A549 (cell line): Measurements from ENCODE around the gene SUCLA2. TPM values are rescaled to one million over a fixed set of nuclear protein-coding genes. Genes with fewer than 3 reads are reported as not detected.
A peak's percentile ranks its signal among the peaks of the same experiment; 100 is the strongest.

Experiments
- ATOH8 ChIP-seq: fragments of 250-450 bp; sonication (Bioruptor Pico); IDR thresholded peaks from 2 replicates; pipeline ENCODE4 v1.5.0; 2020; ENCODE audit warnings: low read depth, mild to moderate bottlenecking, moderate library complexity
- BCL3 ChIP-seq: fragments of >200 bp; sonication (Bioruptor Twin); formaldehyde crosslinking; IDR thresholded peaks from 3 replicates; pipeline ENCODE4 v1.6.1; 2016
- CBX2 ChIP-seq: fragments of 200-600 bp; sonication (generic); IDR thresholded peaks from 2 replicates; pipeline ENCODE4 v1.6.1; 2016; ENCODE audit warnings: low read depth, mild to moderate bottlenecking, borderline replicate concordance
- CEBPB ChIP-seq, 2 experiments: fragments of >200 bp in 1 of 2; sonication (Bioruptor Twin) in 1 of 2; formaldehyde crosslinking in 1 of 2; IDR thresholded peaks; 2 replicates each; pipeline ENCODE4 v1.6.1; 2012 to 2016
- CHD2 ChIP-seq: fragments of 150-350 bp; IDR thresholded peaks from 2 replicates; pipeline ENCODE4 v1.6.1; 2014; ENCODE audit warnings: low read length; ENCODE audit not compliant: partially characterized antibody
- CTCF ChIP-seq: fragments of >200 bp; sonication (Bioruptor Twin); formaldehyde crosslinking; IDR thresholded peaks from 3 replicates; pipeline ENCODE4 v1.5.1; 2016
- E2F6 ChIP-seq: IDR thresholded peaks from 2 replicates; pipeline ENCODE4 v1.6.1; 2012; ENCODE audit warnings: low read depth, borderline replicate concordance
- EP300 ChIP-seq, 2 experiments: fragments of >200 bp; sonication (Bioruptor Twin); formaldehyde crosslinking; IDR thresholded peaks; 2 replicates in 1 of 2; 3 replicates in 1 of 2; pipeline ENCODE4 v1.6.1; 2016 to 2017
- ESRRA ChIP-seq: fragments of 150-350 bp; IDR thresholded peaks from 2 replicates; pipeline ENCODE4 v1.6.1; 2014; ENCODE audit warnings: mild to moderate bottlenecking, low read length, borderline replicate concordance
- FOSL2 ChIP-seq, 2 experiments: fragments of 450-650 bp in 1 of 2; fragments of >200 bp in 1 of 2; sonication (Bioruptor Twin) in 1 of 2; formaldehyde crosslinking; IDR thresholded peaks; 2 replicates each; pipeline versions ENCODE4 v1.5.0 to v1.6.1; 2016 to 2020; ENCODE audit warnings: mild to moderate bottlenecking in 1 of 2, moderate library complexity in 1 of 2
- HDAC2 ChIP-seq: fragments of 200-600 bp; sonication (generic); IDR thresholded peaks from 2 replicates; pipeline ENCODE4 v1.6.1; 2016
- HEYL ChIP-seq: fragments of 250-450 bp; sonication (Bioruptor Pico); IDR thresholded peaks from 2 replicates; pipeline ENCODE4 v1.8.0; 2021; ENCODE audit warnings: mild to moderate bottlenecking, moderate library complexity
- HOXB5 ChIP-seq: fragments of 250-450 bp; sonication (Bioruptor Pico); IDR thresholded peaks from 2 replicates; pipeline ENCODE4 v1.5.0; 2020; ENCODE audit warnings: mild to moderate bottlenecking, moderate library complexity
- JUNB ChIP-seq: fragments of >200 bp; sonication (Bioruptor Twin); formaldehyde crosslinking; IDR thresholded peaks from 2 replicates; pipeline ENCODE4 v1.6.1; 2016
- KDM1A ChIP-seq: fragments of 200-600 bp; sonication (generic); IDR thresholded peaks from 2 replicates; pipeline ENCODE4 v1.6.1; 2016; ENCODE audit warnings: low read depth, mild to moderate bottlenecking
- KDM5A ChIP-seq: fragments of 200-600 bp; sonication (generic); IDR thresholded peaks from 2 replicates; pipeline ENCODE4 v1.6.1; 2016; ENCODE audit warnings: antibody characterized with exemption, mild to moderate bottlenecking
- MAFK ChIP-seq: fragments of 450-650 bp; IDR thresholded peaks from 2 replicates; pipeline ENCODE4 v1.6.1; 2014; ENCODE audit not compliant: partially characterized antibody
- MAX ChIP-seq: IDR thresholded peaks from 2 replicates; pipeline ENCODE4 v1.6.1; 2012
- MAZ ChIP-seq: fragments of 150-350 bp; IDR thresholded peaks from 2 replicates; pipeline ENCODE4 v1.6.1; 2014; ENCODE audit warnings: antibody characterized with exemption, low read depth, low read length, borderline replicate concordance
- MYC ChIP-seq: IDR thresholded peaks from 2 replicates; pipeline ENCODE4 v1.6.1; 2012; ENCODE audit warnings: mild to moderate bottlenecking, inconsistent platforms, low read length, improper control_type of control experiment, borderline replicate concordance
- NR3C1 ChIP-seq: fragments of >200 bp; sonication (Bioruptor Twin); formaldehyde crosslinking; IDR thresholded peaks from 3 replicates; pipeline ENCODE4 v1.6.1; 2017
- PBX3 ChIP-seq: IDR thresholded peaks from 2 replicates; pipeline ENCODE4 v1.6.1; 2012
- PHF8 ChIP-seq: fragments of 200-600 bp; sonication (generic); IDR thresholded peaks from 2 replicates; pipeline ENCODE4 v1.6.1; 2016; ENCODE audit warnings: low read depth, mild to moderate bottlenecking, antibody characterized with exemption, moderate library complexity, borderline replicate concordance
- POLR2A ChIP-seq: IDR thresholded peaks from 2 replicates; pipeline ENCODE4 v1.6.1; 2012; ENCODE audit warnings: mild to moderate bottlenecking, low read length
- RARB ChIP-seq: fragments of 250-450 bp; sonication (Bioruptor Pico); IDR thresholded peaks from 2 replicates; pipeline ENCODE4 v1.8.0; 2021; ENCODE audit warnings: mild to moderate bottlenecking, moderate library complexity
- REST ChIP-seq: fragments of 200-600 bp; sonication (generic); IDR thresholded peaks from 2 replicates; pipeline ENCODE4 v1.6.1; 2016; ENCODE audit warnings: antibody characterized with exemption, mild to moderate bottlenecking, moderate library complexity
- RNF2 ChIP-seq: fragments of 200-600 bp; sonication (generic); IDR thresholded peaks from 2 replicates; pipeline ENCODE4 v1.6.1; 2016; ENCODE audit warnings: low read depth, mild to moderate bottlenecking, antibody characterized with exemption, moderate library complexity, borderline replicate concordance
- SMC3 ChIP-seq: fragments of >200 bp; sonication (Bioruptor Twin); formaldehyde crosslinking; IDR thresholded peaks from 3 replicates; pipeline ENCODE4 v1.6.1; 2018; ENCODE audit warnings: inconsistent platforms
- TFCP2L1 ChIP-seq: fragments of 250-450 bp; sonication (Bioruptor Pico); IDR thresholded peaks from 2 replicates; pipeline ENCODE4 v1.5.0; 2021; ENCODE audit warnings: mild to moderate bottlenecking
- TP53 ChIP-seq: fragments of 250-450 bp; sonication (Bioruptor Pico); IDR thresholded peaks from 2 replicates; pipeline ENCODE4 v1.5.0; 2021; ENCODE audit warnings: mild to moderate bottlenecking, moderate library complexity
- ZC3H11A ChIP-seq: fragments of 450-650 bp; IDR thresholded peaks from 2 replicates; pipeline ENCODE4 v1.6.1; 2014; ENCODE audit warnings: antibody characterized with exemption, mild to moderate bottlenecking
- ZFP36 ChIP-seq: fragments of 450-650 bp; IDR thresholded peaks from 2 replicates; pipeline ENCODE4 v1.6.1; 2014; ENCODE audit warnings: borderline replicate concordance; ENCODE audit not compliant: partially characterized antibody
- polyA plus RNA-seq, 4 experiments: library from polyadenylated mRNA; depleted of rRNA in 3 of 4; stranded (reverse); fragments of >200 nt; fragmentation: RNase III in 1 of 4; extraction: RNeasy Plus Mini Kit Qiagen cat#74134 plus additional on column Dnase treatment in 1 of 4; gene quantifications; 2 replicates in 3 of 4; 3 replicates in 1 of 4; pipeline ENCODE4 v1.2.3, GENCODE V29; 2011 to 2017

The SUCLA2 gene
- polyA plus RNA-seq, 2 of the 4 experiments (the other 2 are of a cell fraction): 52.6 to 65.4 TPM

GRCh38 chr13:48037346-48038173, 36.5 kb upstream of the SUCLA2 start, which contains the start of gene NUDT15 (continued):
- TF ChIP-seq JUNB: no peak
- TF ChIP-seq MAX: peak; percentile 84
- TF ChIP-seq NR3C1: no peak
- TF ChIP-seq PBX3: peak; percentile 63; the same call in 1 of the 2 replicates
- TF ChIP-seq HDAC2: no peak
- no peak for TF ChIP-seq ESRRA
- no peak for TF ChIP-seq MAZ
- no peak for TF ChIP-seq EP300 (IDR thresholded peaks at IDR 0.05)
- peak; percentile 55 for TF ChIP-seq MAFK
- TF ChIP-seq ZFP36: no peak
- TF ChIP-seq REST: no peak
- TF ChIP-seq PHF8: peak; percentile 99
- TF ChIP-seq SMC3: peak; percentile 44; the same call in 2 of the 3 replicates
- peak; percentile 64; the same call in 1 of the 2 replicates for TF ChIP-seq E2F6
- TF ChIP-seq CHD2: no peak
- TF ChIP-seq CTCF: peak; percentile 85
- no peak for TF ChIP-seq RNF2
- TF ChIP-seq KDM5A: peak; percentile 87
- no peak for TF ChIP-seq CBX2
- TF ChIP-seq POLR2A: peak; percentile 76
- TF ChIP-seq BCL3: peak; percentile 81; the same call in 2 of the 3 replicates
- TF ChIP-seq KDM1A: no peak
- TF ChIP-seq ATOH8: no peak
- TF ChIP-seq CEBPB (IDR thresholded peaks at IDR 0.05): no peak
- TF ChIP-seq RARB (CRISPR knock-in tag): no peak
- no peak for TF ChIP-seq TP53 (CRISPR knock-in tag)
- TF ChIP-seq TFCP2L1 (CRISPR knock-in tag): no peak
- TF ChIP-seq HOXB5: no peak
- TF ChIP-seq FOSL2 (IDR thresholded peaks at IDR 0.05): no peak
- 0 out of 2 replicates have a peak, but pooled peaks have one; percentile 4 for TF ChIP-seq FOSL2 (CRISPR knock-in tag; IDR thresholded peaks at IDR 0.05)
- TF ChIP-seq HEYL (CRISPR knock-in tag): no peak
- no peak for TF ChIP-seq MYC
- TF ChIP-seq ZC3H11A: no peak
